ENCODE measurements around the gene RNF150.

Gene RNF150

GRCh38 chr4:140947506-140947905 is 185.8 kb downstream of the RNF150 start:
- TF ChIP-seq SIN3A (IDR thresholded peaks at IDR 0.05; ENCODE audit: borderline replicate concordance, insufficient read depth, low read length), result no peak
- TF ChIP-seq POLR2AphosphoS5 (IDR thresholded peaks at IDR 0.05; ENCODE audit: low read depth, low read length), result 0 out of 2 replicates have a peak, but pooled peaks have one; percentile 38
- peak in 1 of 2 experiments; percentile 18; a peak in 1 of 4 replicates for TF ChIP-seq REST (IDR thresholded peaks at IDR 0.05; ENCODE audit: insufficient read depth in 1 of 2, low read depth in 2 of 2, low read length in 2 of 2)
- peak; percentile 17 for TF ChIP-seq FOXP2 (optimal IDR thresholded peaks at IDR 0.05; ENCODE audit: borderline replicate concordance, extremely low read depth, extremely low read length, insufficient read depth)
- no peak for TF ChIP-seq TAF1 (IDR thresholded peaks at IDR 0.05; ENCODE audit: borderline replicate concordance, insufficient read depth, low read length)

- no peak for TF ChIP-seq POLR2AphosphoS5 (IDR thresholded peaks at IDR 0.05; ENCODE audit: low read depth, low read length)
Measured at GRCh38 chr4:140945106-140945505, 188.2 kb downstream of the RNF150 start.

GRCh38 chr4:140944572-140944971 is 188.7 kb downstream of the RNF150 start:
- TF ChIP-seq SIN3A (IDR thresholded peaks at IDR 0.05; ENCODE audit: borderline replicate concordance, insufficient read depth, low read length) (no peak), TAF1 (IDR thresholded peaks at IDR 0.05; ENCODE audit: borderline replicate concordance, insufficient read depth, low read length) (no peak), FOXP2 (optimal IDR thresholded peaks at IDR 0.05; ENCODE audit: borderline replicate concordance, extremely low read depth, extremely low read length, insufficient read depth) (no peak), POLR2AphosphoS5 (IDR thresholded peaks at IDR 0.05; ENCODE audit: low read depth, low read length) (no peak), REST (IDR thresholded peaks at IDR 0.05; ENCODE audit: insufficient read depth in 1 of 2, low read depth in 2 of 2, low read length in 2 of 2) (no peak)

DNA sequence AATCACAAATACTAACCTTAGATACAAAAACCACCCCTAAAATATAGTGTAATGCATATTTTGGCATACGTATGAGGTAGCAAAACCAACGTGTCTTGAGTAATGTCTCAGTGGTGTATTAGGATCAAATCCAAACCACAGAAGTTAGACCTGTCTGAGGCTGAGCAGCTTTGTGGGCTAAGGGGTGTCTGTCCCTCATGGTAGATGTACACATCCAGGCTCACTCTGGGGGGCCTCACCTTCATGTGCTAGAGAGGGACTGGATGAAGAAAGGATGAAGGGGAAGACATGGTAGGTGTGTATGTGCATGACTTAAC is 189.1 kb downstream of the RNF150 start:
- no peak for TF ChIP-seq POLR2AphosphoS5 (IDR thresholded peaks at IDR 0.05; ENCODE audit: low read depth, low read length)
- TF ChIP-seq FOXP2 (optimal IDR thresholded peaks at IDR 0.05; ENCODE audit: borderline replicate concordance, extremely low read depth, extremely low read length, insufficient read depth), result no peak
- TF ChIP-seq TAF1 (IDR thresholded peaks at IDR 0.05; ENCODE audit: borderline replicate concordance, insufficient read depth, low read length), result no peak
- no peak for TF ChIP-seq SIN3A (IDR thresholded peaks at IDR 0.05; ENCODE audit: borderline replicate concordance, insufficient read depth, low read length)
- TF ChIP-seq REST (IDR thresholded peaks at IDR 0.05; ENCODE audit: insufficient read depth in 1 of 2, low read depth in 2 of 2, low read length in 2 of 2), result no peak

DNA sequence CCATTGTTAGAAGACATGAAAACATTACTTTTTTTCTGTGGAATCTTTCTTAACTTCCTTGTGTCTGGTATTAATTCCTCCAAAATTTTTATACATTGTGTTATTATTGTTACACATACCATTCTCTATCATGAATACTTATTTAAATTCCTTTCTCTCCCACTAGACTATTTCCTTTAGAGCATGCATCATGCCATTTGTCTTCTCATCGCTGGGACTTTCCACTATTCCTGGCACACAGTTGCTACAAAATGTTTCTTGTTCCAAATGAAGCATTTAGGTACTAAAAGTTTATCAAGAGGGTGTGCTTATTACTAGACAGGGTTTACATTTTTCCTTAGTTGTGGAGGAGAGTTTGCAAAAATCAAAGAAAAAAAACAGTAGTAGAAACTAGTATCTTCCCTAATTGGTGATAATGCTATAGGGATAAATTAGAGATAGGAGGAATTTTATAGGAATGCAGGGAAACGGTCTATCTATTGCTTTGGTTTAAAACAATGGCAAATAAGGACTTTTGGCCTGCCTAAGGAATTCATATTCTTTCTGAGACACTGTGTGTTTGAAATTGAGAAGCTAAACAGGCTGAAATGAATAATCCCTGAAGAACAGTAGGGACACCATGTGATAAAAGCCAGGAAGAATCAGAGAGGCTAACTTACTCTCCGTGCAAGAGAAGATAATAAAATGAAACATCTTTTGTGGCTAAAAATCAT is 189.6 kb downstream of the RNF150 start:
- TF ChIP-seq REST (IDR thresholded peaks at IDR 0.05; ENCODE audit: insufficient read depth in 1 of 2, low read depth in 2 of 2, low read length in 2 of 2) (no peak), POLR2AphosphoS5 (IDR thresholded peaks at IDR 0.05; ENCODE audit: low read depth, low read length) (no peak), SIN3A (IDR thresholded peaks at IDR 0.05; ENCODE audit: borderline replicate concordance, insufficient read depth, low read length) (no peak), FOXP2 (optimal IDR thresholded peaks at IDR 0.05; ENCODE audit: borderline replicate concordance, extremely low read depth, extremely low read length, insufficient read depth) (no peak), TAF1 (IDR thresholded peaks at IDR 0.05; ENCODE audit: borderline replicate concordance, insufficient read depth, low read length) (no peak)
